DND-41 (cell line): ENCODE measurements around the gene USP17L25.
"Not testable (repeated sequence)": the region's sequence is repeated elsewhere in the genome, so short reads cannot be mapped to it uniquely, and the experiment has no call there.

Source experiments
- CTCF ChIP-seq: IDR thresholded peaks from 2 replicates; pipeline ENCODE4 v1.5.1; 2012; ENCODE audit warnings: borderline replicate concordance, low read length, moderate library complexity, mild to moderate bottlenecking; ENCODE audit not compliant: poor library complexity, severe bottlenecking; ENCODE audit errors: extremely low read depth
- EZH2 ChIP-seq: IDR thresholded peaks from 3 replicates; pipeline ENCODE4 v1.6.1; 2012; ENCODE audit warnings: borderline replicate concordance, low read depth, mild to moderate bottlenecking, moderate library complexity, low read length, inconsistent platforms; ENCODE audit not compliant: severe bottlenecking

- TF ChIP-seq CTCF, EZH2: not testable (repeated sequence)
Observed at GRCh38 chr4:9329611-9330010, at the start of gene USP17L25.
